ENCODE measurements around the gene ZNF488.

GRCh38 chr10:47408606-47409005 lies 24.5 kb upstream of the ZNF488 start:
- no peak for TF ChIP-seq CTCF (IDR thresholded peaks at IDR 0.05)
- TF ChIP-seq POLR2A (IDR thresholded peaks at IDR 0.05) = no peak
- no peak for TF ChIP-seq EP300 (IDR thresholded peaks at IDR 0.05)

Measured in tibial nerve (tissue), 4 donors.